Measurements from ENCODE around the gene BCAS4. TPM values are rescaled to one million over a fixed set of nuclear protein-coding genes. Genes with fewer than 3 reads are reported as not detected.

The BCAS4 gene
- total RNA-seq, 1 experiment from 2014 or later = 7.9 TPM

DNA sequence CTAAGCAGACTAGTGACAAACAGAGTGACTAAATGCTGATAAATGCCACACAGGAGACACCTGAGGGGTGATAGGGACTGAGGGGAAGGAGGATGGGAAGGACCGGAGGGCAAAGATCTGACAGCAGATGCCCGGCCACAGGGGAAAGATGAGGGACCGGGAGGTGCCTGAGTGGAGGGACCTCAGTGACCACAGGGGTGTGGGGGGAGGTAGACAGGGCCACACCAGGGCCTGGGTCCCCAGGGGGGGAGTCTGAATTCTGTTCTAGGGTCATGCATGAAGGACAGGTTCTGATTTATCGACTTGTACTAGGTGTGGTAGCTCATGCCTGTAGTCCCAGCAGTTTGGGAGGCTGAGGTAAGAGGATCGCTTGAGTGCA is 6.9 kb downstream of the BCAS4 start:
- H3K36me3 Mint-ChIP-seq (ENCODE audit: insufficient read depth, unreplicated experiment) = no peaks in the 10 kb centered on the region
- no peak for TF ChIP-seq CTCF (IDR thresholded peaks at IDR 0.05; ENCODE audit: unreplicated experiment)
- no peaks in the 10 kb centered on the region for H3K27me3 Mint-ChIP-seq (ENCODE audit: insufficient read depth, unreplicated experiment)
- no peaks in the 10 kb centered on the region for H3K4me1 Mint-ChIP-seq (ENCODE audit: insufficient read depth, unreplicated experiment)
- H3K27ac Mint-ChIP-seq (ENCODE audit: low read depth, unreplicated experiment) = no peak overlapping the region
- no peak overlapping the region for H3K4me3 Mint-ChIP-seq (ENCODE audit: unreplicated experiment)
- ChIA-PET POLR2A (no interaction called here), CTCF (interaction anchor here (0.9 to 1.3 kb wide), 2 partner anchors 127 to 191 kb away, joined by 3 to 11 read pairs; no protein-coding TSS in a partner anchor)
- no peak for DNase-seq (ENCODE audit: unreplicated experiment)
- BruUV-seq (replicated peaks) = no TSS peak
- intact Hi-C loops (cut with micrococcal nuclease) = no loop called here
- H3K9me3 Mint-ChIP-seq (ENCODE audit: unreplicated experiment) = no peaks in the 10 kb centered on the region

- POLR2A ChIA-PET = interaction anchor here (1.8 kb wide), 1 partner anchor 129 kb away, joined by 3 read pairs; the partner anchor contains the start of gene ADNP
- no peaks in the 10 kb centered on the region for H3K27me3 Mint-ChIP-seq (ENCODE audit: insufficient read depth, unreplicated experiment)
- CTCF ChIA-PET = interaction anchor here (0.9 to 1.3 kb wide), 2 partner anchors 127 to 190 kb away, joined by 3 to 11 read pairs; no protein-coding TSS in a partner anchor
- no peaks in the 10 kb centered on the region for H3K36me3 Mint-ChIP-seq (ENCODE audit: insufficient read depth, unreplicated experiment)
- no peak for TF ChIP-seq CTCF (IDR thresholded peaks at IDR 0.05; ENCODE audit: unreplicated experiment)
- no peaks in the 10 kb centered on the region for H3K9me3 Mint-ChIP-seq (ENCODE audit: unreplicated experiment)
- intact Hi-C loops (cut with micrococcal nuclease) = no loop called here
- BruUV-seq (replicated peaks) = no TSS peak
- H3K4me1 Mint-ChIP-seq (ENCODE audit: insufficient read depth, unreplicated experiment) = no peaks in the 10 kb centered on the region
- no peak overlapping the region for H3K4me3 Mint-ChIP-seq (ENCODE audit: unreplicated experiment)
- no peak for DNase-seq (ENCODE audit: unreplicated experiment)
- no peak overlapping the region for H3K27ac Mint-ChIP-seq (ENCODE audit: low read depth, unreplicated experiment)
These were observed 7.4 kb downstream of the BCAS4 start for GRCh38 chr20:50802289-50802688.

DNA sequence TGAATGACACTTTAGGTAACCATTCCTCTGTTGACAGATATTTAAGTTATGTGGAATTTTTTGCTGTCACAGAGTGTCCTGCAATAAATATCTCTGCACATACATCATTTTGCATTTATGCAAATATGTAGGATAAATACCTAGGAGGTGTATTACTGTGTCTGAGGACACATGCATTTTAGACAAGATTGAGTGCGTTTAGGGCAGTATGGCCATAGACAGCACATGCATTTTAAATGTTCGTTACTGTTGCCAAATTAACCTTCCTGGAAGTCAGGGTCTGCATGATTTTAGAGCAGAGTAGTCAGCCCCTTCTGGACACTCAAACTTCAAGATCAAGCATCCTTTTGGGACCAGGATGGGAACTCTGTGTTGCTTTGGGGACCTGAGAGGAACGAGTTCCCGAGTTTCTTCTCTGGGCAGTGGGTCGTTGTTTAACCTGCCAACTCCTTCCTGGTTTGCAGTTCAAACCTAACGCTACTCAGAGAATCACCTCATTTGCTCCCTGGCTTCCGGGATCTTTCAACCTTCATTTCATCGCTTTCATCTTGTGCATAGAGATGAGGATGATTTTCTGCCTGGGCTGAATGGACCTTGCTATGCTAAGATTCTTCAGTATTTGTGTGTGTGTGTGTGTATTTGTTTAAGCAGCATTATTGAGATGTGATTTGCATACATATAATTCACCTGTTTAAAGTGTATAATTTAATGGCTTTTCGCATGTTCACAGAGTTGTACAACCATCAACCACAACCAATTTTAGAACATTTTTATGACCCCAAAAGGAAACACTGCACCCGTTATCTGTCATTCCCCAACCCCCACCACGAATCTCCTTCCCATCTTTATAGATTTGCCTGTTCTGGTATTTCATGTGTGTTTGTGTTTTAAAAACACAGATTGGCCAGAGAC is 9.8 kb downstream of the BCAS4 start:
- H3K4me1 Mint-ChIP-seq (ENCODE audit: insufficient read depth, unreplicated experiment) = no peaks in the 10 kb centered on the region
- CTCF ChIA-PET = interaction anchor here (0.7 kb wide), 1 partner anchor 11 kb away, joined by 4 read pairs; no protein-coding TSS in a partner anchor
- TF ChIP-seq CTCF (IDR thresholded peaks at IDR 0.05; ENCODE audit: unreplicated experiment) = no peak
- no peak overlapping the region for H3K4me3 Mint-ChIP-seq (ENCODE audit: unreplicated experiment)
- no peaks in the 10 kb centered on the region for H3K36me3 Mint-ChIP-seq (ENCODE audit: insufficient read depth, unreplicated experiment)
- no peak for DNase-seq (ENCODE audit: unreplicated experiment)
- POLR2A ChIA-PET = no interaction called here
- BruUV-seq (replicated peaks) = no TSS peak
- intact Hi-C loops (cut with micrococcal nuclease) = no loop called here
- no peaks in the 10 kb centered on the region for H3K9me3 Mint-ChIP-seq (ENCODE audit: unreplicated experiment)
- no peaks in the 10 kb centered on the region for H3K27me3 Mint-ChIP-seq (ENCODE audit: insufficient read depth, unreplicated experiment)
- H3K27ac Mint-ChIP-seq (ENCODE audit: low read depth, unreplicated experiment) = no peak overlapping the region

DNA sequence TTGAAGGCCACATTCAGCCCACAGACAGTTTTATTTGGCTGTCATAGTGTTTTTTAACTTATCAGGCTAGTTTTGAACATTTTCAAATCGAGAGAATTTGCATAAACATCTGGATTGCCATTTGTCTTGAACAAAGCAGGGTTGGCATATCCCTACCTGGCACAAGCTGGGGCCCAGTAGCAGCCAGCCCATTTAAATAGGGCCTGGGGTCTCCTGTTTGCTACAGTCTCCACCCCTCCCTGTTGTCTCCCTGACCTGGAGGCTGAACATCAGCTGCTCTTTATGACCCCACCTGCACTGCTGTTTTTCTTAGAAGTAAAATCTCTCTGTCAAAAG is 10.5 kb downstream of the BCAS4 start:
- no peak for TF ChIP-seq CTCF (IDR thresholded peaks at IDR 0.05; ENCODE audit: unreplicated experiment)
- Mint-ChIP-seq H3K4me3 (ENCODE audit: unreplicated experiment) (no peak overlapping the region), H3K27ac (ENCODE audit: low read depth, unreplicated experiment) (no peak overlapping the region), H3K9me3 (ENCODE audit: unreplicated experiment) (no peaks in the 10 kb centered on the region), H3K4me1 (ENCODE audit: insufficient read depth, unreplicated experiment) (no peaks in the 10 kb centered on the region), H3K27me3 (ENCODE audit: insufficient read depth, unreplicated experiment) (no peaks in the 10 kb centered on the region), H3K36me3 (ENCODE audit: insufficient read depth, unreplicated experiment) (no peaks in the 10 kb centered on the region)
- no TSS peak for BruUV-seq (replicated peaks)
- POLR2A ChIA-PET = interaction anchor here (0.9 kb wide), 1 partner anchor 17 kb away, joined by 4 read pairs; no protein-coding TSS in a partner anchor
- CTCF ChIA-PET = interaction anchor here (0.6 to 1.0 kb wide), 4 partner anchors 14 to 122 kb away, joined by 3 to 7 read pairs (median 4); no protein-coding TSS in a partner anchor
- intact Hi-C loops (cut with micrococcal nuclease) = no loop called here
- no peak for DNase-seq (ENCODE audit: unreplicated experiment)

Measured in MCF 10A (cell line).